ENCODE results near the gene CHI3L1.

Gene CHI3L1

GRCh38 chr1:203214871-203215270 is 28.4 kb upstream of the CHI3L1 start:
- TF ChIP-seq FOXP2 (optimal IDR thresholded peaks at IDR 0.05; ENCODE audit: borderline replicate concordance, extremely low read depth, extremely low read length, insufficient read depth) (no peak), POLR2AphosphoS5 (IDR thresholded peaks at IDR 0.05; ENCODE audit: low read depth, low read length) (no peak), REST (IDR thresholded peaks at IDR 0.05; ENCODE audit: insufficient read depth in 1 of 2, low read depth in 2 of 2, low read length in 2 of 2) (no peak), TAF1 (IDR thresholded peaks at IDR 0.05; ENCODE audit: borderline replicate concordance, insufficient read depth, low read length) (no peak), SIN3A (IDR thresholded peaks at IDR 0.05; ENCODE audit: borderline replicate concordance, insufficient read depth, low read length) (no peak)

- TF ChIP-seq REST (IDR thresholded peaks at IDR 0.05; ENCODE audit: insufficient read depth in 1 of 2, low read depth in 2 of 2, low read length in 2 of 2): no peak
- no peak for TF ChIP-seq SIN3A (IDR thresholded peaks at IDR 0.05; ENCODE audit: borderline replicate concordance, insufficient read depth, low read length)
- TF ChIP-seq POLR2AphosphoS5 (IDR thresholded peaks at IDR 0.05; ENCODE audit: low read depth, low read length): no peak
These were observed 26.6 kb upstream of the CHI3L1 start for GRCh38 chr1:203213126-203213525.

- TF ChIP-seq POLR2AphosphoS5 (IDR thresholded peaks at IDR 0.05; ENCODE audit: low read depth, low read length) (no peak), REST (IDR thresholded peaks at IDR 0.05; ENCODE audit: insufficient read depth in 1 of 2, low read depth in 2 of 2, low read length in 2 of 2) (no peak), FOXP2 (optimal IDR thresholded peaks at IDR 0.05; ENCODE audit: borderline replicate concordance, extremely low read depth, extremely low read length, insufficient read depth) (no peak)
These were observed 25.3 kb upstream of the CHI3L1 start for GRCh38 chr1:203211812-203212211.

- TF ChIP-seq POLR2AphosphoS5 (IDR thresholded peaks at IDR 0.05; ENCODE audit: low read depth, low read length) (no peak), REST (IDR thresholded peaks at IDR 0.05; ENCODE audit: insufficient read depth in 1 of 2, low read depth in 2 of 2, low read length in 2 of 2) (no peak), SIN3A (IDR thresholded peaks at IDR 0.05; ENCODE audit: borderline replicate concordance, insufficient read depth, low read length) (no peak), FOXP2 (optimal IDR thresholded peaks at IDR 0.05; ENCODE audit: borderline replicate concordance, extremely low read depth, extremely low read length, insufficient read depth) (no peak), TAF1 (IDR thresholded peaks at IDR 0.05; ENCODE audit: borderline replicate concordance, insufficient read depth, low read length) (no peak)
These were observed 24.5 kb upstream of the CHI3L1 start for GRCh38 chr1:203210988-203211387.

- TF ChIP-seq TAF1 (IDR thresholded peaks at IDR 0.05; ENCODE audit: borderline replicate concordance, insufficient read depth, low read length) (no peak), REST (IDR thresholded peaks at IDR 0.05; ENCODE audit: insufficient read depth in 1 of 2, low read depth in 2 of 2, low read length in 2 of 2) (no peak), SIN3A (IDR thresholded peaks at IDR 0.05; ENCODE audit: borderline replicate concordance, insufficient read depth, low read length) (no peak), POLR2AphosphoS5 (IDR thresholded peaks at IDR 0.05; ENCODE audit: low read depth, low read length) (no peak), FOXP2 (optimal IDR thresholded peaks at IDR 0.05; ENCODE audit: borderline replicate concordance, extremely low read depth, extremely low read length, insufficient read depth) (no peak)
These were observed 23.8 kb upstream of the CHI3L1 start for GRCh38 chr1:203210350-203210749.

All from PFSK-1 (cell line).